Stimulated activated CD8-positive, alpha-beta memory T cell treated with anti-CD3 and anti-CD28 coated beads, Interleukin-2, amount 100 ng/mL, for 48 hours (primary cell): Measurements from ENCODE around the gene SLC22A15.
"Not testable (repeated sequence)": the region's sequence is repeated elsewhere in the genome, so short reads cannot be mapped to it uniquely, and the experiment has no call there.

Experiments used
- DNase-seq, 2 donors: peaks; one replicate each; pipeline ENCODE4 v3.0.0-alpha.2; 2020; ENCODE audit warnings: low read depth in 2 of 2

Gene SLC22A15

GRCh38 chr1:115980998-115981993, 5.0 kb downstream of the SLC22A15 start:
- no peak for DNase-seq

GRCh38 chr1:115982400-115982799, 6.1 kb downstream of the SLC22A15 start:
- DNase-seq = no peak

- no peak for DNase-seq
These were observed 7.3 kb downstream of the SLC22A15 start for GRCh38 chr1:115983584-115983983.

DNA sequence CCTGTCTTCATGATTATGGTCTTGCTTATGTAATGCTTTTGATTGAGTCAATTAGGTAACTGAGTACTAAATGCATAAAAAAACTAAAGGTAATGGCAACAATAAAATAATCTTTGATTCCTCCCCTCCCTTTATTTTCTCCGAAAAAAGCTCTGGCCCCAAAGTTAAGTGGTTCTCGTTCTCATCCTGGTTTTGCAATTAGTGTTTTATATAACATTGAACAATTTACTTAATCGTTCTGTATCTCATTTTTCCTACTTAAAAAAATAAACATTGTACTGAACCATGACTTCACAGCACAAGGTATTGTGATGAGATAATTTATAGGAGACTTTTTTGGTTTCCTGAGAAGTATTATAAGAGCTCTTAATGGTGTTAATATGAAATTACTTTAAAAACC, 11.3 kb downstream of the SLC22A15 start:
- no peak for DNase-seq

DNA sequence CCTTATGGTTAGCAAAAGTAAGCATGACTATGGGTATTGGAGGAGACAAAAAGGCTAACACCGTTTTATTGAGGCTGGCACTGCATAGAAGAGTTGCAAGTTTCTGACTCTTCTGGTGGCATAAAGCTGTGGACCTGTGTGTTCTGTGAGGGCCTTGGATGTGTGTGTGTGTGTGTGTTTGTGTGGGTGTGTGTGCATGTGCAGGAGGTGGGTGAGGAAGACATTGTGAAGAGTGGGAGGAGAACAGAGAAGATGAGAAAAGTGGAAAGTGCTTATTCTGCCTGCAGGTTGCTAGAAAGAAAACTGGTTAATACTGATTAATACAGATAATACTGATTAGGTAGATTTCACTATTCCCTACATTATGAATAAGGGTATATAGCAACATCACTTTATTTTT, 12.6 kb downstream of the SLC22A15 start:
- DNase-seq = no peak

- DNase-seq = no peak
These were observed 13.4 kb downstream of the SLC22A15 start for GRCh38 chr1:115989699-115990098.

GRCh38 chr1:115991909-115992308, 15.6 kb downstream of the SLC22A15 start:
- no peak for DNase-seq

DNA sequence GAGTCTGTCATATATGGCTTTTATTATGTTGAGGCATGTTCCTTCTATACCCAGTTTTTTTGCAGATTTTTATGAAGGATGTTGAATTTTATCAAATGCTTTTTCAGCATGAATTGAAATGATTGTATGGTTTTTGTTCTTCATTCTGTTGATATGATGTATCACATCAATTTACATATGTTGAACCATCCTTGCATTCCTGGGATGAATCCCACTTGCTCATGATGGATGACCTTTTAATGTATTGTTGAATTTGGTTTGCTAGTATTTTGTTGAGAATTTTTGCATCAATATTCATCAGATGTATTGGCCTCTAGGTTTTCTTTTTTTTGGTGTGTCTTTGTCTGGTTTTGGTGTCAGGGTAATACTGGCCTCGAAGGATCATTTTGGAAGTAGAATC, 21.6 kb downstream of the SLC22A15 start:
- not testable (repeated sequence) for DNase-seq

DNA sequence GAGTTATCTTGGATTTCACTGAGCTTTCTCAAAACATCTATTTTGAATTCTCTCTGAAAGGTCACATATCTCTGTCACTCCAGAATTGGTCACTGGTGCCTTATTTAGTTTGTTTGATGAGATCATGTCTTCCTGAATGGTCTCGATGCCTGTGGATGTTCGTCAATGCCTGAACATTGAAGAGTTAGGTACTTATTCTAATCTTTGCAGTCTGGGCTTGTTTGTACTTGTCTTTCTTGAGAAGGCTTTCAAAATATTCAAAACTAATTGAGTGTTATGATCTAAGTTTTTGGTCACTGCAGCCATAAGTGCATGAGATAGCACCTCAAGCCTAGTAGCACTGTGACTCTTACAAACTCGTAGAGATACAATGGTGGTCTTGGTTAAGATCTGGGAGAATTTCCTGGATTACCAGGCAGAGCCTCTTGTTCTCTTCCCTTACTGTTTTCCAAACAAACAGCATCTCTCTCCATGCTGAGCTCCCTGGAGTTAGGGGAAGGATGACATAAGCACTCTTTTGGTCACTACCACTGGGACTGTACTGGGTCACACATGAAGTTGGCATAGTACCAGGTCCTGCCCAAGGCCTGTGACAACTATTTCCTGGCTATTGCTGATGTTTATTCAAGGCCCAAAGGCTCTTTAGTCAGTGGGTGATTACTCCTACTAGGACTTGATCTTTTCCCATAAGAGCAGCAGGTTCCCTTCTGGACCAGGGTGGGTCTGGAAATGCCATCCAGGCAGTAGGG, 25.6 kb downstream of the SLC22A15 start:
- no peak for DNase-seq

DNA sequence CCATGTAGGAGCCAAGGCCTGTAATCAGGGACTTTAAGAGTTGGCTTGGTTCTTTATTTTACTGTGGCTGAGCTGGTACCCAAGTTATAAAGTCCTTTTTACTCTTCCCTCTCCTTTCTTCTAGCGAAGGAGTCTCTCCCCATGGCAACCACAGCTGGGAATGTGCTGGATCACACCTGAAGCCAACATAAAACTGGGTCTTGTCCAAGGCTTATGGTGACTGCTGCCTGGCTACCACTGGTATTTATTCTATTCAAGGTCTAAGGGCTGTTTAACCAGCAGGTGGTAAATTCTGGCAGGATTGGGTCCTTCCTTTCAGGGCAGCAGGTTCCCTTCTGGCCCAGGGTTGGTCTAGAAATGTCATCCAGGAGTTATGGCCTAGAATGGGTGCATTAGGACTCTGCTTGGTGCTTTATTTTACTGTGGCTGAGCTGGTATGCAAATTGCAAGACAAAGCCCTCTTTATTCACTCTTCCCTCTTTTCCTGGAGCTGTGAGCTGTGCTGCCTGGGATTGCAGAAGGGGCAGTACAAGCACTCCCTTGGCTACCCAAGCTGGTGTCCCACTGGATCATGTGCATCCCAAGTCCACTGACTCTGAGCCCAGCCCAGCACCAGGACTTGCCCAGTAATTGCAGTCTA, 26.6 kb downstream of the SLC22A15 start:
- no peak for DNase-seq

DNA sequence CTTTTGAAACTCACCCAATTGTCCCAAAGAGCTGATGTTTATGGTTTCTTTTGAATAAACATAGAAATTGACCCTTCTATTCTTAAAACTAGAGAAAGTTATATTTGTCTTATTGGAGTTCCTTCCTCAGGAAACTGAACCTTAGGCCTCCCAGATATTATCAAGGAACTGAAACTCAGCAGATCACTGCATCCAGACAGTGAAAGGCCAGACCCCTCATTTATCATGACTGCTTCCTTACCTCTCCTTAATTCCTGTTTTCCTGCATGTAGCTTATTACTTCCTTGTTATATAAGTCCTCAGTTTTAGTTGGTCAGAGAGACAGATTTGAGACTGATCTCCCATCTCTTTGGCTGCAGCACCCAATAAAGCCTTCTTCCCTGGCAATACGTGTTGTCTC, 27.5 kb downstream of the SLC22A15 start:
- no peak for DNase-seq

DNA sequence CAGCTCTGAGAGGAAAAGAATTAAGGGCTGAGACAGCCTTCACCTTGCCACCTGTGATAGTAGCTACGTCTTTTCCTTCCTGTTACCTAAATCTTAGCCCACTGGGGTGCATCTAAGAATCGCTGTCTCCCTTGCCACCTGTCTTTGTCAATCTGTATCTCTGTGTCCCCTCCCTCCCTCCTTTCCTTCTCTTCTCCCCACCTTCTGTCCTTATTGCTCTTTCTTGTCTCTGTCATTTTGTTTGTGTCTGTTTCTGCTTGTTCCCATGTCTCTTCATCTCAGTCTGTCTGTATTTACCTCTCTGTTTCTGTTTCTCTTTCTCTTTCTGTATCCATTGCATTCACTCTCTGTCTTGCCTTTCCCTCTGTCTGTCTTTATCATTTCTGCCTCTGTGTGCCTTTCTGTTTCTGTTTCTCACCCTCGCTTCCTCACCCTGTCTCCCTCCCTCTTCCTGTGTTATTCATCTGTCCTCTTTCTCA, 30.2 kb downstream of the SLC22A15 start:
- DNase-seq = no peak

GRCh38 chr1:116008656-116009390, 32.5 kb downstream of the SLC22A15 start:
- no peak for DNase-seq

GRCh38 chr1:116012716-116013115, 36.4 kb downstream of the SLC22A15 start:
- DNase-seq = no peak

GRCh38 chr1:116015679-116016078, 39.4 kb downstream of the SLC22A15 start:
- DNase-seq = no peak

- DNase-seq = no peak
These were observed 41.7 kb downstream of the SLC22A15 start for GRCh38 chr1:116018007-116018406.

GRCh38 chr1:116019653-116020253, 43.4 kb downstream of the SLC22A15 start:
- DNase-seq = no peak

DNA sequence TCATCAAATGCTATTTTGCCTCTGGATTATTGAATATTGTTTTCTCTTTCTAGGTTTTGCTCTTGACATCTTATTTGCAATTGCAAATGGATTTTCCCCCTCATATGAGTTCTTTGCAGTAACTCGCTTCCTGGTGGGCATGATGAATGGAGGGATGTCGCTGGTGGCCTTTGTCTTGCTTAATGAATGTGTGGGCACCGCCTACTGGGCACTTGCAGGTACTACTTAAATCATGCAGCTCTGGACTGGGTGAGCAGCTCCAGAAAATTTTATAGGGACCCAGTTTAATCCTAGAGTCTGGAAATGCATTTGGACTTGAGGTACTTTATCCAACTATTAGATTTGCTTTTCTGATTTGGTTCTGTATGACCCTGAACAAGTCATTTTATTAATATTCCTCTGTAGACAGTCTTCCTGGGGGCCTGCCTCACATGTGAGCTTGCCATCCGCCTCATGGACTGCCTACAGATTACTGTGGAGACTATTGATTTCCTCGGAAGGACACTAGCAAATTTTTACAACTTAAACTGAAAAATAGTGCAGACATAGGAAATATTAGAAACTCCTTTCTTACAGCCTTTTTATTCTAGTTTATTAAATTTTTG, 44.5 kb downstream of the SLC22A15 start:
- DNase-seq = peak; percentile 21 to 45

GRCh38 chr1:116024626-116025025, 48.3 kb downstream of the SLC22A15 start:
- no peak for DNase-seq

GRCh38 chr1:116026631-116027030, 50.3 kb downstream of the SLC22A15 start:
- DNase-seq = no peak
